Chondrocyte (in vitro differentiated cells): ENCODE data around the gene SHISAL2A. TPM values are rescaled to one million over a fixed set of nuclear protein-coding genes. Genes with fewer than 3 reads are reported as not detected.

ENCODE experiments used
- DNase-seq: peaks from one replicate; pipeline ENCODE4 v3.0.0; 2021; ENCODE audit warnings: mixed read lengths, low spot score
- H3K27ac Mint-ChIP-seq: one replicate; pipeline ENCODE4 v1.8.0; 2021; ENCODE audit warnings: mild to moderate bottlenecking, moderate library complexity, mixed read lengths; ENCODE audit not compliant: unreplicated experiment
- H3K27me3 Mint-ChIP-seq: 2 replicates; pipeline ENCODE4 v1.8.0; 2021; ENCODE audit warnings: low read depth, mixed read lengths
- H3K36me3 Mint-ChIP-seq: 2 replicates; pipeline ENCODE4 v1.8.0; 2021; ENCODE audit warnings: low read depth, mixed read lengths
- H3K4me1 Mint-ChIP-seq: 2 replicates; pipeline ENCODE4 v1.8.0; 2021; ENCODE audit warnings: low read depth, mild to moderate bottlenecking, mixed read lengths
- H3K4me3 Mint-ChIP-seq: one replicate; pipeline ENCODE4 v1.8.0; 2021; ENCODE audit warnings: mild to moderate bottlenecking, moderate library complexity, mixed read lengths; ENCODE audit not compliant: unreplicated experiment
- H3K9me3 Mint-ChIP-seq: 2 replicates; pipeline ENCODE4 v1.8.0; 2021; ENCODE audit warnings: low read depth, mixed read lengths
- total RNA-seq: library from RNA; stranded (reverse); gene quantifications from 3 replicates; pipeline ENCODE4 v1.2.1, GENCODE V29; 2021
- TF ChIP-seq, protein P1 (sequence below): fragments of 200-600 bp; sonication (generic); IDR thresholded peaks from 2 replicates; pipeline ENCODE4 v1.5.0; 2021; ENCODE audit warnings: antibody characterized with exemption, mild to moderate bottlenecking, moderate library complexity

SHISAL2A gene
- total RNA-seq, 1 donor from 2014 or later = not detected

- no peaks in the 10 kb centered on the region for H3K9me3 Mint-ChIP-seq
Observed at GRCh38 chr1:52599236-52599635, 33.7 kb upstream of the SHISAL2A start.

DNA sequence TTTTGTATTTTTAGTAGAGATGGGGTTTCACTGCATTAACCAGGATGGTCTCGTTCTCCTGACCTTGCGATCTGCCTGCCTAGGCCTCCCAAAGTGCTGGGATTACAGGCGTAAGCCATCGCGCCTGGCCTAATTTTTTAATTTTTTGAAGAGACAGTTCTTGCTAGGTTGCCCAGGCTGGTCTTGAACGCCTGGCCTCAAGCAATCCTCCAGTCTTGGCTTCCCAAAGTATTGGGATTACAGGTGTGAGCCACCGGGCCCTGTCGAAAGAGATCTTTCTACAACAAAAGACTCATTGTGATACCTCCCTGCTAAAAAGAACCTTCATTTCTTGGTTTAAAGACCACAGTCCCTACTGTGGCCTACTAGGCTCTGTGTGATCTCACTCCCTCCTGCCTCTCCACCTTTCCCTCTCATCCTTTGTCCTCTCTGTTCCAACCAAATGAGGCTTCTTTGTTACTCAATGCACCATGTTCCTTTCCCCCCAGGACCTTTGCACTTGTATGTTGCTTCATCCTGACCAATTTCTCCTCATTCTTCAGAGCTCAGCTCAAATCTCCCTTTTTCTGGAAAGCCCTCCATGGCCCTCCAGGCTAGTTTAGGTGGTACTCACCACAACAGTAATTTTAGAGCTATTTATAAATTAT lies 32.3 kb upstream of the SHISAL2A start:
- H3K27ac Mint-ChIP-seq = no peak overlapping the region
- H3K9me3 Mint-ChIP-seq = no peaks in the 10 kb centered on the region
- H3K27me3 Mint-ChIP-seq = no peaks in the 10 kb centered on the region
- no peak overlapping the region for H3K4me3 Mint-ChIP-seq
- peaks cover 2% of the 10 kb centered on the region for H3K36me3 Mint-ChIP-seq
- H3K4me1 Mint-ChIP-seq = peaks cover 28% of the 10 kb centered on the region
- no peak for DNase-seq
- TF ChIP-seq, protein P1, sequence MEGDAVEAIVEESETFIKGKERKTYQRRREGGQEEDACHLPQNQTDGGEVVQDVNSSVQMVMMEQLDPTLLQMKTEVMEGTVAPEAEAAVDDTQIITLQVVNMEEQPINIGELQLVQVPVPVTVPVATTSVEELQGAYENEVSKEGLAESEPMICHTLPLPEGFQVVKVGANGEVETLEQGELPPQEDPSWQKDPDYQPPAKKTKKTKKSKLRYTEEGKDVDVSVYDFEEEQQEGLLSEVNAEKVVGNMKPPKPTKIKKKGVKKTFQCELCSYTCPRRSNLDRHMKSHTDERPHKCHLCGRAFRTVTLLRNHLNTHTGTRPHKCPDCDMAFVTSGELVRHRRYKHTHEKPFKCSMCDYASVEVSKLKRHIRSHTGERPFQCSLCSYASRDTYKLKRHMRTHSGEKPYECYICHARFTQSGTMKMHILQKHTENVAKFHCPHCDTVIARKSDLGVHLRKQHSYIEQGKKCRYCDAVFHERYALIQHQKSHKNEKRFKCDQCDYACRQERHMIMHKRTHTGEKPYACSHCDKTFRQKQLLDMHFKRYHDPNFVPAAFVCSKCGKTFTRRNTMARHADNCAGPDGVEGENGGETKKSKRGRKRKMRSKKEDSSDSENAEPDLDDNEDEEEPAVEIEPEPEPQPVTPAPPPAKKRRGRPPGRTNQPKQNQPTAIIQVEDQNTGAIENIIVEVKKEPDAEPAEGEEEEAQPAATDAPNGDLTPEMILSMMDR = no peak

More at GRCh38 chr1:52599236-52599635, 33.7 kb upstream of the SHISAL2A start:
- TF ChIP-seq, protein P1 = no peak
- no peak for DNase-seq
- Mint-ChIP-seq H3K36me3 (no peaks in the 10 kb centered on the region), H3K4me1 (peaks cover 22% of the 10 kb centered on the region), H3K4me3 (no peak overlapping the region), H3K27me3 (no peaks in the 10 kb centered on the region), H3K27ac (no peak overlapping the region)

DNA sequence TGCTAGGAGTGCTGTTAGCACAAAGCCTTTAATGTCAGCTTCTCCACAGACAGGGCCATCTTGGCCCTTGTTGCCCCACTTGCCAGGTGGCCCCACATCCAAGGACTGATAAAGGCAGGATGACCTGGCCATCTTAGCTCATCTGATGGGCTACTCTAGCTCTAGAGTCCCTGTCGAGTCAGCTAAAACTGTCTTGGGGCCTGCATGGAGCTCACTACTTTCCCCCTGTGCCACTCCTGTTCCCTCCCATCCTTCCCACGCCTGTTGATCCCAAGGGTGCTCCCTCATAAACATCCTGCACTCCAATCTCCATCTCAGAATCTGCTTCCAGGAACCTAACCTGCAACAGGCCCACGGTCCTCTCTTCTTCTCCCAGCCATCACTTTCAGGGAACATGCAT lies 31.4 kb upstream of the SHISAL2A start:
- Mint-ChIP-seq H3K36me3 (peaks cover 8% of the 10 kb centered on the region), H3K4me3 (peak overlapping the region; percentile 72), H3K9me3 (no peaks in the 10 kb centered on the region), H3K27me3 (no peaks in the 10 kb centered on the region), H3K4me1 (peaks cover 28% of the 10 kb centered on the region), H3K27ac (peak overlapping the region; percentile 75)
- no peak for DNase-seq
- TF ChIP-seq, protein P1 = no peak

- DNase-seq = no peak
- TF ChIP-seq, protein P1 = no peak
- Mint-ChIP-seq H3K4me1 (peaks cover 28% of the 10 kb centered on the region), H3K4me3 (peak within 1 kb of the TSS; percentile 80), H3K27me3 (no peaks in the 10 kb centered on the region), H3K9me3 (no peaks in the 10 kb centered on the region), H3K27ac (peak within 1 kb of the TSS; percentile 93), H3K36me3 (peaks cover 14% of the 10 kb centered on the region)
Observed at GRCh38 chr1:52601991-52602855, 30.7 kb upstream of the SHISAL2A start, which contains the start of gene GPX7. Gene GPX7 (plus strand): TSS chr1:52602371. CDS start chr1:52602410, 39 bp downstream.

DNA sequence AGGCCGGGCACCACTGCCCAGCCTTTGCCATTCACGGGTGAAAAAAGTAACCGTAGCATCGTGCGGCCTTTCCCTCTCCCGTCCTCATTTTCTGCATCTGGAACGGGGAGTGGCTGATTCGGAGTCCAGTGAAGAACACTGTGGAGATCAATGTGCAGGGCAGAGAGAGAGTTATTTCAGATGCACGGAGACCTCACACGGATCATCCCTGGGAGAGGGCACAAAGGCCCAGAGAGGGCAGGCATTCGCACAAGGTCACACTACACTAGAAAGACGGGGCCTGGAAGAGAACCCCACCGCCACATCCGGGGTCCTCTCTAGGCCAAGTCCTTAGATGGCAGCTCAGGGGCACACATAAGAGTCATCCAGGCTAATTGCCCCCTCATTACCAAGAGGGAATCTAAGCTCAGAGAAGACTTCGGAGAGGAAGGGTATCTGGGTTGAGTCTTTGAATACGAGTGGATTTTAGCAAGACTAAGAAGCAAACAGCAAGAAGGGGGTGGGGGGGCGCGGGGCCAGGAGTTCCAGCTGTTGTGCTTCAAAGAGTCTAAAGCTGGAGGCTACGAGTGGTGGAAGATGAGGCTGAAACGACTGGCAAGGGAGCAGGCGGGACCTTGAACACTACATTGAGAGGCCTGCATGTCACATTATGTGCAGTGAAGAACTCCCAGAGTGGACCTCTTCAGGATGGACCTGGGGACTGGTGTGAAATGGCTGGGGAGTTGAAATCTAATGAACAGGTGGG lies 29.9 kb upstream of the SHISAL2A start:
- H3K27me3 Mint-ChIP-seq = no peaks in the 10 kb centered on the region
- H3K4me3 Mint-ChIP-seq = peak overlapping the region; percentile 80
- peaks cover 28% of the 10 kb centered on the region for H3K4me1 Mint-ChIP-seq
- H3K36me3 Mint-ChIP-seq = peaks cover 22% of the 10 kb centered on the region
- H3K9me3 Mint-ChIP-seq = no peaks in the 10 kb centered on the region
- no peak for DNase-seq
- peak overlapping the region; percentile 93 for H3K27ac Mint-ChIP-seq
- TF ChIP-seq, protein P1 = no peak
